Lower lobe of right lung (tissue), 2 donors: ENCODE results near the gene TPCN2. TPM values are rescaled to one million over a fixed set of nuclear protein-coding genes. Genes with fewer than 3 reads are reported as not detected.

Experiments
- ATAC-seq, 2 donors: fragments of 200-7000 bp; cut with Tn5 transposase; one replicate each; pipeline ENCODE4 v1.9.1; 2020 to 2022; ENCODE audit warnings: mild to moderate bottlenecking in 2 of 2, moderate library complexity in 2 of 2
- DNase-seq: peaks from one replicate; pipeline ENCODE4 v3.0.0-alpha.2; 2020
- H3K27ac ChIP-seq: fragments of 200-600 bp; one replicate; pipeline ENCODE4 v1.8.0; 2022
- H3K27me3 ChIP-seq: fragments of 200-600 bp; one replicate; pipeline ENCODE4 v1.8.0; 2022; ENCODE audit warnings: low read depth
- H3K36me3 ChIP-seq: fragments of 200-600 bp; one replicate; pipeline ENCODE4 v1.8.0; 2022; ENCODE audit warnings: mild to moderate bottlenecking
- H3K4me1 ChIP-seq: fragments of 200-600 bp; one replicate; pipeline ENCODE4 v1.8.0; 2022
- H3K4me3 ChIP-seq: fragments of 200-600 bp; one replicate; pipeline ENCODE4 v1.8.0; 2022; ENCODE audit warnings: mild to moderate bottlenecking
- H3K9me3 ChIP-seq: fragments of 200-600 bp; one replicate; pipeline ENCODE4 v1.8.0; 2022
- intact Hi-C: fragments of 100-400 bp; cut with DNase I; formaldehyde crosslinking; loops from one replicate; pipeline ENCODE4 v1.11.0; 2022
- total RNA-seq: library from RNA; stranded (reverse); fragmentation: NEBNext Ultra II Directional; extraction: Animal tissue kit (Norgen Biotek cat#: 25700); gene quantifications from one replicate; pipeline ENCODE4 v1.2.1, GENCODE V29; 2021
- TF ChIP-seq, protein P1 (sequence below): fragments of 200-600 bp; IDR thresholded peaks from one replicate; pipeline ENCODE4 v1.8.0; 2022; ENCODE audit warnings: antibody characterized with exemption, mild to moderate bottlenecking
- donor health status: DM: no; HTN: yes; CAD: no; lungs with severe emphysema.

Gene TPCN2
- total RNA-seq, 1 donor from 2014 or later: 18.2 TPM

DNA sequence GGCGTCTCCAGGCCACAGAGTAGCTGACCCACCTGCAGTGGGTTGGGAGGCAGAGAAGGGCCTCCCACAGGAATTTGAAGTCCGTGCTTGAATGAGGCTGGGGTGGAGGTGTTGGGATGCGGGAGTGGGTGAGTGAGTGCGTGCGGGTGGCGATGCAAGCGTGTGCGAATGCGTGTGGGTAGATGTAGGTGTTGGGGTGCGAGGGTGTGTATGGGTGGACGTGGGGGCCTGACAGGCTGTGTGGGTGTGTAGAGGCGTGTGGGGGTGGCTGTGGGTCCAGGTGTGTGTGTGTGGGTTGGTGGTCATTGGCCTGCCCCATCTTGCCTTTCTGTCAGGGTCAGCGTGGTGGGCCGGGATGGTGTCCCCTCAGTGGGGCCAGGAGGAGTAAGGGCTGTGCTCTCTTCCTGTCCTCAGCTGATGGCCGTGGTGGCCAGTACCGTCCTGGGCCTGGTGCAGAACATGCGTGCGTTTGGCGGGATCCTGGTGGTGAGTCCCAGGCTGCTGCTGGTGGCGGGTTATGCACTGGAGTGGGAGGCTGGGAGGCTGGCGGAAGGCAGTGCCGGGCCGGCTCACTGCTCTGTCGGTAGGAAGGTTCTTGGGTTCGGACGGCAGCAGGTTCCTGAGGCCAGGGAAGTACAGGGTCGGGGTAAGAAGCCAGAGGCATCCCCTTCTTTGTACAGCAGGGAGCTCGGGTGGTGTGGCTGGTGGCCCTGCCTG lies 35.0 kb downstream of the TPCN2 start:
- H3K36me3 ChIP-seq: peaks cover 76% of the 10 kb centered on the region
- intact Hi-C loops: no loop called here
- ATAC-seq: no peak
- H3K4me3 ChIP-seq: no peak overlapping the region
- DNase-seq: no peak
- H3K27ac ChIP-seq: no peak overlapping the region
- peaks cover 8% of the 10 kb centered on the region for H3K4me1 ChIP-seq
- H3K27me3 ChIP-seq: no peaks in the 10 kb centered on the region
- H3K9me3 ChIP-seq: no peaks in the 10 kb centered on the region
- TF ChIP-seq, protein P1, sequence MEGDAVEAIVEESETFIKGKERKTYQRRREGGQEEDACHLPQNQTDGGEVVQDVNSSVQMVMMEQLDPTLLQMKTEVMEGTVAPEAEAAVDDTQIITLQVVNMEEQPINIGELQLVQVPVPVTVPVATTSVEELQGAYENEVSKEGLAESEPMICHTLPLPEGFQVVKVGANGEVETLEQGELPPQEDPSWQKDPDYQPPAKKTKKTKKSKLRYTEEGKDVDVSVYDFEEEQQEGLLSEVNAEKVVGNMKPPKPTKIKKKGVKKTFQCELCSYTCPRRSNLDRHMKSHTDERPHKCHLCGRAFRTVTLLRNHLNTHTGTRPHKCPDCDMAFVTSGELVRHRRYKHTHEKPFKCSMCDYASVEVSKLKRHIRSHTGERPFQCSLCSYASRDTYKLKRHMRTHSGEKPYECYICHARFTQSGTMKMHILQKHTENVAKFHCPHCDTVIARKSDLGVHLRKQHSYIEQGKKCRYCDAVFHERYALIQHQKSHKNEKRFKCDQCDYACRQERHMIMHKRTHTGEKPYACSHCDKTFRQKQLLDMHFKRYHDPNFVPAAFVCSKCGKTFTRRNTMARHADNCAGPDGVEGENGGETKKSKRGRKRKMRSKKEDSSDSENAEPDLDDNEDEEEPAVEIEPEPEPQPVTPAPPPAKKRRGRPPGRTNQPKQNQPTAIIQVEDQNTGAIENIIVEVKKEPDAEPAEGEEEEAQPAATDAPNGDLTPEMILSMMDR: no peak

DNA sequence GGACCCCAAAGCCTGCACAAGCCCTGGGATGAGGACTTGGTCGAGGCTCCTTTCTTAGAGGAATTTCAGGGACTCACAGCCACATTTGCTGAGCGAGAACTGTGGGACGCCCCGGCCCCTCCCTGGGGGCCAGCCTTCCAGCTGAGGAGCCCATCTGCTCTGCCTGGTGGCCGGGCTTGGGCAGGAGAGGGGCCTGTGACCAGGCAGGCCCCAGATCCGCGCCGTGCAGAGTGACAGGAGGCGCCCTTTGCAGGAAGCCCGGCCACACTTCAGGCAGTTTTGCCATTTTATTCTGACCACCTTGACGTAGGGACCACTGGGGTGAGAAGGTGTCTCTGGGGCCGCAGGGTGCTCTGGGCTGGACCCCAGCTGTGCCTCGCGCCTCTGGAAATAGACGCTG lies 35.6 kb downstream of the TPCN2 start:
- TF ChIP-seq, protein P1: no peak
- Histone ChIP-seq H3K9me3 (no peaks in the 10 kb centered on the region), H3K36me3 (peaks cover 76% of the 10 kb centered on the region), H3K4me3 (no peak overlapping the region), H3K4me1 (peaks cover 8% of the 10 kb centered on the region), H3K27me3 (no peaks in the 10 kb centered on the region), H3K27ac (no peak overlapping the region)
- intact Hi-C loops: no loop called here
- ATAC-seq: no peak
- no peak for DNase-seq

DNA sequence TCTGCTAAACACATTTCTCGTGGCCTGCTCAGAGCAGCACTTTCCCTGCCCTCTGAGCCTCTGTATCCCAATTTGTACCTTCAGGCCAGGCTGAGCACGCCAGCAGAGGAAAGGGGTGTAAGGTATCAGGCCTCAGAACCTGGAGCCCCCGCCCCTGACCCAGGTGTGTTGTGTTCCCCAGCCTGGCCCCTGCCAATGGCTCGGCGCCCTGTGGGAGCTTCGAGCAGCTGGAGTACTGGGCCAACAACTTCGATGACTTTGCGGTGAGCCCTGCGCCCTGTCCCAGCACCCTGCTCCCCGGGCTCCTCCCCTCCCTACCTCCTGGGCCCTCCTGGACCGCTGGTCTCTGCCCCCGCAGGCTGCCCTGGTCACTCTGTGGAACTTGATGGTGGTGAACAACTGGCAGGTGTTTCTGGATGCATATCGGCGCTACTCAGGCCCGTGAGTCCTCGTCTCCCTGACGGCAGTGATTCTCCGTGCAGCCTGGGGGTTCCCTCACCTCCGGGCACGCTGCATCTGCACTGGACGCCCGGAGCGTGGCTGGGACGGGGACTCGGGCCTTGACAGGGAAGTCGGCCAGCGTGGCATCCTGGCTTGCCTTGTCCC lies 36.9 kb downstream of the TPCN2 start:
- Histone ChIP-seq H3K36me3 (peaks cover 68% of the 10 kb centered on the region), H3K4me3 (no peak overlapping the region), H3K4me1 (no peaks in the 10 kb centered on the region), H3K9me3 (no peaks in the 10 kb centered on the region), H3K27ac (no peak overlapping the region), H3K27me3 (no peaks in the 10 kb centered on the region)
- DNase-seq (no peak), ATAC-seq (no peak)
- TF ChIP-seq, protein P1: no peak
- intact Hi-C loops: no loop called here

DNA sequence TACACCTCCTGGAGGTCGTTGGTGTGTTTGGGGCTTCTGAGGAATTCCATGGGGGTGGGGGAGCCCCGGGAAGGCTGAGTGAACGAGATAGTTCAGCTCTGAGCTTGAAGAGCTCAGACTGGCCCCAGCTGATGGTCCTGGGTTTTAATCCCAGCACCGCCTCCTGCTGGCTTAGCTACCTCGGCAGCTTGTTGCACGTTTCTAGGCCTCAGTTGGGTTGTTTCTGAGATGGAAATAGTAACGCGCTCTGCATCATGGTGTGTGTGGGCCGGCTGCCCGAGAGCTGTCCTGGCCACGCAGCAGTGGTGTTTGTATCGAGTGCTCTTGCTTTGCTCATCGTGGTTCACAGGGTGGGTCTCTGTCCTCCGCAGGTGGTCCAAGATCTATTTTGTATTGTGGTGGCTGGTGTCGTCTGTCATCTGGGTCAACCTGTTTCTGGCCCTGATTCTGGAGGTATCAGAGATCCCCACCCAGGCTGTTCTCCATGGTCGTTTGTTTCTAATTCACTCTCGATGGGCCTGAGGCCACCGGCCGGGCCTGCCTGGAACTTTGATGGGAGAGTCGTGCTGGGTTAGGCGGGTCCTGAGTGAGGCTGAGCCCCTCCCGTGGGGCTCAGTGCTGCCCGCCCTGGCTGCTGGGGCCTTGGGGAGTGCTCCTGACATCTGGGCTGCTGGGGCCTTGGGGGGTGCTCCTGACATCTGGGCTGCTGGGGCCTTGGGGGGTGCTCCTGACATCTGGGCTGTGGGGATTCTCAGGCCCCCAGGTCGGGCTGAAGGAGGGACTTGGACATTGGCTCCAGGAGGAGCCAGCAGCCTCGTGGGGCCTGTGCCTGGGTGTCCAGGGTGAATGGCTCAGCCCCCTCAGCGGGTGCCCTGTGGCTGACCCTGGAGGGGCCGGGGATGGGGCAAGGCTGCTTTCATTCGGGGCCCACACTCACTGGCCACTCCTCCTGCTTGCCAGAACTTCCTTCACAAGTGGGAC lies 37.7 kb downstream of the TPCN2 start:
- no peak overlapping the region for H3K4me3 ChIP-seq
- ATAC-seq (peak in 1 of 2 donors; percentile 5), DNase-seq (no peak)
- H3K27me3 ChIP-seq: no peaks in the 10 kb centered on the region
- intact Hi-C loops: no loop called here
- H3K27ac ChIP-seq: peak overlapping the region; percentile 56
- no peaks in the 10 kb centered on the region for H3K9me3 ChIP-seq
- peaks cover 64% of the 10 kb centered on the region for H3K36me3 ChIP-seq
- TF ChIP-seq, protein P1: no peak
- H3K4me1 ChIP-seq: no peaks in the 10 kb centered on the region

DNA sequence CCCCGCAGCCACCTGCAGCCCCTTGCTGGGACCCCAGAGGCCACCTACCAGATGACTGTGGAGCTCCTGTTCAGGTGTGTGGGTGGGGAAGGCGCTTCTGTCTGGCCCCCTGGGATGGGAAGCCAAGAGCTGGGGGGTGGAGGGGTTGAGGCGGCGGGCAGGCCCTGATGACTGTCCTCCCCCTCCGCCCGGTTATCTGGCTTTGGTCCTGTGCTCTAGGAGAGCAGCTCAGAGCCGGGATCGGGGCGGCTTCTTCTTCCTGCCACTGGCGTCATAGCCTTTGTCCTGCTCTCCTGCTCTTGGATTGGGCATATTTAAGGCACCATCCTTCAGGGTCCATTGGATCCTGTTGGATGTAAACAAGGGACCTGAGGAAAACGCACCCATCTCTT lies 38.4 kb downstream of the TPCN2 start:
- ATAC-seq (no peak), DNase-seq (no peak)
- Histone ChIP-seq H3K9me3 (no peaks in the 10 kb centered on the region), H3K27ac (peak overlapping the region; percentile 56), H3K36me3 (peaks cover 57% of the 10 kb centered on the region), H3K27me3 (no peaks in the 10 kb centered on the region), H3K4me1 (no peaks in the 10 kb centered on the region), H3K4me3 (no peak overlapping the region)
- TF ChIP-seq, protein P1: no peak
- intact Hi-C loops: no loop called here
